Stimulated activated CD8-positive, alpha-beta memory T cell treated with anti-CD3 and anti-CD28 coated beads, Interleukin-7, amount 100 ng/mL, for 4 hours (primary cell): Measurements from ENCODE around the gene HMMR.
"Not testable (repeated sequence)": the region's sequence is repeated elsewhere in the genome, so short reads cannot be mapped to it uniquely, and the experiment has no call there.

ENCODE experiments used
- DNase-seq, 2 donors: peaks; one replicate each; pipeline ENCODE4 v3.0.0-alpha.2; 2020; ENCODE audit warnings: low read depth in 2 of 2

The HMMR gene

DNA sequence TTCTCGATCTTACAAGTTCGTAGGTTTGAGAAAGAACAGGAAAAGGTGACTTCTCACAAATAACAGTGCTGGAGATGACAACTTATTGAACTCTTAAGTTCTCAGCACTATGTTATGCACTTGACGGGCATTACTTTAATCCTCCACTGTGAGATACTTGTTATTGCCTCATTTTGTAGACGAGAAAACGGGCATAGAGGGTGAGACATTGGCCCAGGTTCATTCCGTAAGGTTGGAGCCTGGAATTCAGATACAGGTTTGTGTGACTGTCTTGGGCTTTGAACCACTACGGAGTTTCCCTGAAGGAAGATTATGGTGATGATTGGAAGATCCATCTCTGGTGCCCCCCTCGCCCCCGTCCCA lies 45.6 kb downstream of the HMMR start:
- no peak for DNase-seq

GRCh38 chr5:163506726-163507125 lies 46.3 kb downstream of the HMMR start:
- DNase-seq, result no peak

DNA sequence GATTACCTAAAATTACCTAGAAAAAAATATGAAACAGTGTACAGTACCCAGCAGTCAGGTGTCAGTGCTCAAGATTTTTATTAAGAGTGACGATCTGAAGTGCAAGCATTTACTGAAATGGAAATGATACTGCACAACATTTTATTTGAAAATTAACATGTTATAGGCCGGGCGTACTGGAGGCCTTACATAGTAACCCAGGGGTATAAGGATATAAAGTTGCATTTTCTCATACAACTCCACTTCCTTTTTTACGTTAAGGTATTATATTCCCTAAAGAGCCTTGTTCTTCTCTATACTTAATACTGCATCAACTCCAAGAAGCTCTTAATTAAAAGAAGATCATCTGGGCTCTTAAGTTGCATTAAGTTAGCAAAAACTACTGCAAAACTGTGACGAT lies 48.3 kb downstream of the HMMR start:
- no peak for DNase-seq

DNA sequence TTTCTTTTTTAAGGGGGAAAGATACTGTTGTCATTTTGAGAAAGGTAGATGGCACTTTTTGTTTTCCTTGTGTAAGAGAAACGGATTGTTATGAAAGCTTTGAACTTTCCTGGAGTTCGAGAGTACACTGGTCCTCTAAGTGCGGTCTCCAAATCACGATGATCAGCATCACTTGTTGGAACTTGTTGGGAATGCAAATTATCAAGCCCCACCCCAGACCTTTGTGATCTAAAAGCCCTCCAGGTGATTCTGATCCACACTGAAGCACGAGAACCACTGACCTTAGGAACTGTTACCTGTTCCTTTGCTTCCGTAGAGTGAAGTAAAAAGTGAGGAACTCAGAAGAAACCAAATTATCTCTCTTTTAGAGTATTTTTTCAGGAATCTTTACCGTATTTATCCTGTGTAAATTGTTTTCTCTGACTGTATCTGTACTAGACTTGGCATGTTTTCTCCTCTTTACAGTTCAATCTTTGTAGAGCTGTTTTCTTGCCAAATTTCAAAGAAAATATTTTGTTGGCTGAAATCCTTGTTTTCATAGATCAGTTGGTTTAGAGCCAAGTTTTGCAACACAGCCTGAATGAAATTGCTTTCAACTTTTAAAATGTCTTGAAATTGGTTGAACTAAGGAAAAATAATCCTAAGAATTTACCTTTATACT lies 49.0 kb downstream of the HMMR start:
- DNase-seq, result no peak

GRCh38 chr5:163512526-163512925 lies 52.1 kb downstream of the HMMR start:
- DNase-seq, result no peak

- DNase-seq, result no peak
These were observed 64.7 kb downstream of the HMMR start for GRCh38 chr5:163525096-163525495.

DNA sequence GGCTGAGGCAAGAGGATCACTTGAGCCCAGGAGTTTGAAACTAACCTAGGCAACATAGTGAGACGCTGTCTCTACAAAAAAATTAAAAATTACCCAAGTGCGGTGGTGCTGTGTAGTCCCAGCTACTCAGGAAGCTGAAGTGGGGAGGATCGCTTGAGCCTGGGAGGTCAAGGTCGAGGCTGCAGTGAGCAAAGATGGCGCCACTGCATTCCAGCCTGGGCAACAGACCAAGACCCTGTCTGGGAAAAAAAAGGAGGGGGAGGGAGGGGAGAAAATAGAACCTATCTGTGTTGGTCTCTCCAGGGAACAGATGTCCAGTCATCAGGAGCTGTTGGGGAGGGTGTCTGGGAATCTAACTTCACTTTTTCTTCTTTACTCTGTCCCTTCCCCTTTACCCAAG lies 69.3 kb downstream of the HMMR start:
- no peak for DNase-seq

- DNase-seq, result no peak
These were observed 70.8 kb downstream of the HMMR start for GRCh38 chr5:163531272-163531671.

DNA sequence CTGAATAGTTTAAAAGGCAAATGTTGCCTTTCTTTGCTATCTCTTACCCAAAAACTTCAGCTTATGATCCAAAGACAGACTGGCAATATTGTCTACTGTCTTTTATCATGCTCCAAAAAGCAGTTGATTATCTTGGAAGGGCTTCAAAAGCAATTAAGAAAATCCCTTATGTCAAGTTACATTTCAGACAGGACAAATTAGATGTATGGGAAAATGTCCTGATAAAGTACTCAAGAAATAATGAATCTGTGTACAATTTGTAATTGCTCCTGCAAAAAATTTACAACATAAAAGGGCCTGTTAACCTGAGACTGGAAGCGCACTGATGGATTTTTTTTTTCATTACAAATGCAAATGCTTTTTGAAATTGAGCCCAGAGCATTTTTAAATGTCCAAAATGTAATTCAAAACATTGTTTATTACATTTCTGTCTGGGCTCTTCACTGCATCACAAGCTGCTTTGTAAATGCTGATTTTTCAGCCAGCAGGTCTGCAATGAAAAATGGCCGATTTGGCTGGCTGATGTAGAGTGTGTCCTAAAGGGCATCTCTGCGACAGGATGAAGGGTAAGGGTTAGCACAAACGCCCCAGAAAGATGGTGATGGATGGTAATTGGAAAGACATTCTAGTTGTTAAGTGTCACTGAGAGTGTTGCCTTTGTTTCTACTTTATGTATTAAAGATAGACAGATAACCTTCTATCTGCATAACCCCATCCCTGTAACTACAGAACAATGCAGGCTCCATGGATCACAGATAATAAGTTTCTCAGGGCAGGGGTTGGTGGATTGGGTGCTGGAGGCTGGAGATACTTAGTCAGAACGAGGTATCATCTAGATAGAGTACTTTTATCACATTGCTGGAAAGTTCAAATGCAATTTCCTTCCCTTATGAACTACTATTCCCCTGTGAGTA lies 72.0 kb downstream of the HMMR start:
- DNase-seq, result no peak

DNA sequence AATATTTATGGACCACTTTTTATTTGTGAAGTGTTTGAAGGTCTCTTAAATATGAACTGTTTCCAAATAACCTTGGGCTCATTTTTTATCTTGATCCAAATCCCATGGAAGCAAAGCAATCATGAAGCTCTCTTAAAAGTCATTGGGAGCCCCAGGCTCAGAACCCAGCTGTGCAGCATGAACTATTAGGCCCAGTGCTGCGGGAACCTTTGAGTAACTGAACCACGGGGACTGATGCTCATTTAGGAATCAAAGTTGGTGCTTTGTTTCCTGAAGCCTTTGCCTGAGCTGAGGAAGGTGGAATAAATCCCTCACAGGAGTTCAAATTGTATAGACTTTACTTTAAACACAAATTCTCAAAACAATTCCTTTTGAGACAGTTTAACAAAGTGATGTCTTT lies 72.8 kb downstream of the HMMR start:
- DNase-seq, result no peak

DNA sequence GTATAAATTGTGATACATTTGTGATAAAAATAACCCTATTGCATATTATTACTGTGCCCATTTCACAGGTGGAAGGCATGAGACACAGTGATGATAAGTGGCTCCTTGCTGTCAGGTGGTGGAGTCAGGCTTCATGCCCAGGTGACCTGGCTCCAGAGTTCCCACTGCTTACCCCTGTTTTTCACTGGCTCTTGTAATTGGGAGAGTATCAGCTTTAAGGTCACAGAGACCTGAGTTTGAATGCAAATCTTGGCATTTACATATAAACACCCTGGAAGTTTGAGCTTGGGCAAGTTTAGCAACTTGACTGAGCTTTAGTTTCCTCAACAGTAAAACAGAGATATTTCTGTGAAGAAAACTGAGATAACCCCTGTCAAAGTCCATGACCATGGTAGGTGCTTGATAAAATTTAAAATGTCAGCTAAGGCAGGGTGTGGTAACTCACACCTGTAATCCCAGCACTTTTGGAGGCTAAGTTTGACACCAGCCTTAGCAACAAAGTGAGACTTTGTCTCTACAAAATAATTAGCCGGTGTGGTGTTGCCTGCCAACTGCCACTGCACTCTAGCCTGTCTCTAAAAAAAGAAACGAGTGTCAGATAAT lies 74.2 kb downstream of the HMMR start:
- DNase-seq, result no peak

GRCh38 chr5:163535290-163535689 lies 74.9 kb downstream of the HMMR start:
- DNase-seq, result no peak

DNA sequence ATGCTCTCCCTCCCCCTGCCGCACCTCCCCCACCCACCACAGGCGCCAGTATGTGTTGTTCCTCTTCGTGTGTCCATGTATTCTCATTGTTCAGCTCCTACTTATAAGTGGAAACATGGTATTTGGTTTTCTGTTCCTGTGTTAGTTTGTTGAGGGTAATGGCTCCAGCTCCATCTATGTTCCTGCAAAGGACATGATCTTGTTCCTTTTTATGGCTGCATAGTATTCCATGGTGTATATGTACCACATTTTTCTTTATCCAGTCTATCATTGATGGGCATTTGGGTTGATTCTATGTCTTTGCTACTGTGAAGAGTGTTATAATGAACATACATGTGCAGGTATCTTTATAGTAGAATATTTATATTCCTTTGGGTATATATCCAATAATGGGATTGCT lies 76.0 kb downstream of the HMMR start:
- not testable (repeated sequence) for DNase-seq

- no peak for DNase-seq
These were observed 80.3 kb downstream of the HMMR start for GRCh38 chr5:163540696-163541095.
